ACHN (cell line): ENCODE results near the gene BRD1.
"Not testable (repeated sequence)": the region's sequence is repeated elsewhere in the genome, so short reads cannot be mapped to it uniquely, and the experiment has no call there.

Source experiments
- DNase-seq: peaks from one replicate; pipeline ENCODE4 v3.0.0-alpha.2; 2015
- in situ Hi-C: cut with HindIII; loops from 2 replicates; pipeline ENCODE4 v1.10.0; 2017; ENCODE audit warnings: low sequenced_read_pairs, low pct_ligation_motif_present, low pct_unique_long_range_greater_than_20kb

Gene BRD1

DNA sequence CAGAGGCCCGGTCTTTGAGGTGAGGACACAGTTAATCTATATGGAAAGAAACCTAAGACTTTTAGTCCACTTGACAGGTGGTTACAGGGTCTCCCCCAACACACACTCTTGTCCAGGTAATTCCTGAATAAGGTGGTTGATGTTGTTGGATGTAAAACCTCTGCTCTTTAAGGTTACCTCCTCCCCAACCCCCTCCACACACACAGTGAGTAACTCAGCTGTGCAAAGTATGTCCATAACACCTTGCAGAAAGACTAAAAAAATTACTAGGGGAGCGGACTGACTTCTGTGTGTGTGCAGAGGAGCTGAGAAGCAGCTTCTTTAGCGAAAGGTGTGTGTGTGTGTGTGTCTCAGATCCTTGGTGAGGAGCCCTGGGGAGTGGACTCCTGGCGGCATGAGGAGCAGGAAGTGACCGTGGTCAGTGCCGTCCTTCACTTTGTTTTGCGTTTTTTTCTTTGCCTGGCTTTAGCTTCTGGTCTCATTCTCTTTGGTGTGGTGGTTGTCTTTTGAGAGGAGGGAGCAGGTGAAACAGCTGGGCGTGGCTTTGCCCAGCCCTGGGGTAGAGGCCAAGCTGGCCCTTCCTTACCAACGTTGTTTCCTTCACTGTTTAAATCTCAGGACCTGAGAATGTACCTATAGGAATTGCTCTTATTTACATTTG, 27.7 kb upstream of the BRD1 start:
- in situ Hi-C loops = no loop called here
- DNase-seq = no peak

GRCh38 chr22:49853981-49854831, 26.5 kb upstream of the BRD1 start:
- peak; percentile 19 for DNase-seq
- in situ Hi-C loops = no loop called here

- in situ Hi-C loops = no loop called here
- DNase-seq = peak; percentile 94
Measured at GRCh38 chr22:49852898-49853894, 25.5 kb upstream of the BRD1 start, which contains the start of gene ZBED4. TSS of gene ZBED4 (plus strand) at chr22:49853844. CDS start at chr22:49883663, 29,819 bp downstream.

- in situ Hi-C loops, DNase-seq: not testable (repeated sequence)
Measured at GRCh38 chr22:49852568-49852897, 24.9 kb upstream of the BRD1 start.

DNA sequence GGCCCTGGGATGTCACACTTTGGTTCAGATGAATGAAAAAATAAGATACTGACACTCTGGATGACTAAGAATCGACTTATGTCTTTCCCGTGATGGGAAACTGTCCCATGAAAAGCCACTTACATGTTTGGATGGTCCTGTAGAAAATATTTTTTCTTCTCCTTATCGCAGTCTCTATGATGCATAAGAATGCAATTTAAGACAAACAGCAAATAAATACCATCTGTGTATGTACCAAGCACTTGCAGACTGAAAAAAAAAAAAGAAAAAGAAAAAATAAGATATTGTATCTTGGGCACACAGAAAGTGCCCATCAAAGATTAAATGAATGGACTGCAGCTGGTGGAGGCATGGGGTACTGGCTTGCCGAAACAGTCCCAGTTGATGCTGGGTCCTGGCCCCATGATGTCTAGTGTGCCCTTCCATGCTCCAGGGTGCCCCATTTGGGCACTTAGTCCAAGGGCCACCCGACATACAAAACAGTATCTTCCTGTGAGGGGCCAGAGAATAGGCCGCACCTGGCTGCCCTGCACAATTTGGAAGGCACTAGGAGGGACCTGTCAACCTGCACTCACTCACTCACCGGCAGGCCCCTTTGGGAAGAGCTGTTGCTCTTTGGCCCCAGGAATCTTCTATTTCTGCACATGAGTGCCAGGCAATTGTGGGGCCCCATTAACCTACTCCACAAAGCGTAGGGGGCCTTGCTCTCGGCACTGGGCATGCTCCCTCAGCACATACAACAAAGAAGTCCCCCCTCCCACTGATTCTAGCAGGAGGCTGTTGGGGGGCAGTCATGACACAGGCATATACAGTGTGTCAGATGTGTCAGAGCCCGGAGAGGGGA, 23.5 kb upstream of the BRD1 start:
- no peak for DNase-seq
- in situ Hi-C loops = no loop called here

DNA sequence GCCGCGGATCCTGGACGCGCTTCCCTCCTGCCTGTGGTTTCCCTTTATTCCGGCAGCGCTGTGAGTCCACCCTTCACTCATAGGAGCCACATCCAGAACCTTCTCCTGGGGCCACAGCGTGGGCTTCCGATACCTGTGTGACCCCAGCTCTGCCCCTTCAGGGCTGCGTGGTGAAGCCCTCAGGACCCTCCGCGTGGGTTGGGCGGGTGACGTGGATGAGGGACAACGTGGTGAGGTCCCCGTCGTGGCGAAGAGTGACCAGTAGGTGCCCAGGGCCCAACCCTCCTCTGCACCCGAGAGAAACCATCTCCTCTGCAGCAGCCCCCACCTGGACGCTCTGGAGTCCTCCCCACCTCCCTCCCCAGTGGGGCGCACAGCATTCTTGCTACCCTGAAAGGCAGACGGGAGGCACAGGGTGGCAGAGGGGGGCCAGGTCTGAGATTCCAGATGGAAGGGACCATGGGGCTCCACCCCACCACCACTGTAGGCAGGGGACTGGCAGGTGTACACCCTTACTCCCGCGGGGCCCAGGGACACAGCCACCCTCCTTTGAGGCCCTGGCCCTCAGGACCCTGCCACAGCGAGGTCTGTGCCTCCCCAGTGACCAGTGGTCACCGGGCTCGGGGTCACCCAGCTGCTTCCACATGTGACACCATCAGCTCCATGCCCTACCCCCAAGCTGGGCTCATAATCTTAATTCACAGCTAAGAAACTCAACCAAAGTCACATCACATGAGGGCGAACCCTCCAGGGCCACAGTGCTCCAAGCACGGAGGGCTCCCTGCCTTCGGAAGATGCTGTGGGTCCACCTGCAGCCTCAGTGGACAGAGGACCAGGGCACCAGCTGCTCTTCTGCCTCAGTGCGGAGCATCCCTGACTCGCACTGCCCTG, 22.6 kb upstream of the BRD1 start:
- no peak for DNase-seq
- in situ Hi-C loops = no loop called here

- DNase-seq = no peak
- in situ Hi-C loops = no loop called here
Measured at GRCh38 chr22:49849161-49850020, 21.7 kb upstream of the BRD1 start.

- in situ Hi-C loops = no loop called here
- DNase-seq = no peak
Measured at GRCh38 chr22:49848690-49849160, 21.1 kb upstream of the BRD1 start.

- no peak for DNase-seq
- in situ Hi-C loops = no loop called here
Measured at GRCh38 chr22:49847751-49848689, 20.3 kb upstream of the BRD1 start.

DNA sequence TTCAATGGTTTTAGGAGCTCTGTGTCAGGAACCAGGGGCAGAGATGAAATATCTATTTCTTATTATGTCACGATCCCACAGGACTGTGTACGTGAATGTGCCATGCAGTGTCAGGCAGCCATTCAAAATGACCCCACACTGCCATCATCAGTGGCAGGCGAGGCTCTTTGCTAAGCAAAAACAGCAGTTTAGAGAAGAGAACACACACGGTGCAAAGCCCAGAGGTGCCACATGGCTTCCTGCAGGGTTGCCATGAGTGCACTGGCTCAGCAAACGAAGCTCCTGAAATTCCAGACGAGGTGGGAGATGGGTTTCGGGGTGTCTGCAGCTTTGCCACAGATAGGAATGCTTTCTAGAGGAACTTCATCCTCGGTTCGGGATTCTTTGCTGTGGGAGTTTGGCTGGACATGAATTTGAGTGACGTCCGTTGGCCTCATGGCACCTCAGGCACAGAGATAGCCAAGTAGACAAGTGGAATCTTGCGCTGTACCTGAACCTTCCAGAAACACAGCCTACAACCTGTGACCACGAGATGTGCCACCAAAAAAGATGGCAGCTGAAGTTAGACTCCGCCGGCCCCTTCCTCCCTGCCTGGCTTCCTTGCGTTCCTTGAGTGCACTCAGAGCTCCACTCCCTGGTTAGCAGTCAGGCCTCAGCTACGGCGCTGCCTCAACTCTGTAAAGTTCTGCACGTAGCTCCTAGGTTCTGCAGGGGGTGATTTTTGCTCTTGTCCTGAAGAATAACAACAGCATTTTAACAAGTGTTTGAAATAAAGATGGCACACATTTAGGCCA, 18.2 kb upstream of the BRD1 start:
- in situ Hi-C loops = no loop called here
- DNase-seq = no peak

GRCh38 chr22:49845241-49845640, 17.6 kb upstream of the BRD1 start:
- no peak for DNase-seq

GRCh38 chr22:49838771-49839717, 11.4 kb upstream of the BRD1 start:
- no peak for DNase-seq
- in situ Hi-C loops = no loop called here

More at GRCh38 chr22:49845241-49845640, 17.6 kb upstream of the BRD1 start:
- in situ Hi-C loops = no loop called here

DNA sequence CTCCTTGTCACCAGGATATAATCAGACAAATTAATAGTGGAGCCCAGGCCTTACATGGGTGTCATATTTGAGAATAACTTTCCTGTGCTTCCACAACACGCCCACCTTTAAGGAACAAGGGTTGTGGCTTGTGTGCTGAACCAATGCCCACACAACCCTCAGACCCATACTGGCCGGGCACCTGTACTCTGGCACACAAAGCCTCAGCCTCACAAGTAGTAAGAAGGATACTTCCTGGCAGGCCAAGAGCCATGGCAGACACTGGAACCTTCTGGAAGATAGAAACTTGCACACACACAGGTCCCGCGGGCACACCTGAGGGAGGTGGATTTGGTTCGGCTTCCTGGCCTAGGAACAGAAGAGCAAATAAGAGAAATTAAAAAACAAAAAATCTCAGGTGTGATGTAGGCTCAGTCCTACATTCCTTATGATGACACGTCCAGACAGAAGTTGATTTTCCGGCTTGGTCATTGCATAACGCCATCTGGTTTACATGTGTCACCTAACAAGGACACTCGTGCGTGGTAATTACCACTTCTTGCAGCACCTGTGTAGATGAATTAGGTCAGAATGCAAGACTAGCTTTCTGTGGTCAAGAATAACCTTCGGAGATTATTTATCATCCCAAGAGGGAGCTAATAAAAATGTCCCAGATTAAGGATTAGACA, 5.8 kb upstream of the BRD1 start:
- in situ Hi-C loops = no loop called here
- no peak for DNase-seq
